Thyroid gland (tissue), 4 donors: Measurements from ENCODE around the gene FOXP1. TPM values are rescaled to one million over a fixed set of nuclear protein-coding genes. Genes with fewer than 3 reads are reported as not detected.

ENCODE experiments used
- DNase-seq, 2 donors: peaks; one replicate each; pipeline ENCODE4 v3.0.0-alpha.2; 2019
- H3K27ac ChIP-seq, 3 donors: fragments of 200-600 bp; sonication (generic); 1 replicate in 2 of 3; 2 replicates in 1 of 3; pipeline ENCODE4 v1.5.1; 2016 to 2019; ENCODE audit warnings: mild to moderate bottlenecking in 1 of 3, moderate library complexity in 1 of 3
- H3K27me3 ChIP-seq: fragments of 200-600 bp; sonication (generic); one replicate; pipeline ENCODE4 v1.5.1; 2019
- H3K36me3 ChIP-seq, 2 donors: fragments of 200-600 bp; sonication (generic); one replicate each; pipeline ENCODE4 v1.5.1; 2016 to 2019
- H3K4me1 ChIP-seq, 2 donors: fragments of 200-600 bp; sonication (generic); one replicate each; pipeline ENCODE4 v1.5.1; 2017 to 2019
- H3K4me3 ChIP-seq, 3 donors: fragments of 200-600 bp; sonication (generic); replicated peaks in 1 of 3; 1 replicate in 2 of 3; 2 replicates in 1 of 3; pipeline ENCODE4 v1.5.1; 2016; ENCODE audit warnings: mild to moderate bottlenecking in 1 of 3
- H3K9me3 ChIP-seq: fragments of 200-600 bp; sonication (generic); one replicate; pipeline ENCODE4 v1.5.1; 2017
- CTCF ChIP-seq, 6 experiments: fragments of 200-600 bp in 3 of 6; fragments of 450-650 bp in 3 of 6; sonication (generic) in 3 of 6; IDR thresholded peaks; one replicate each; pipeline ENCODE4 v1.5.1; 2016 to 2019; ENCODE audit warnings: antibody characterized with exemption in 6 of 6, mild to moderate bottlenecking in 2 of 6, inconsistent platforms in 1 of 6, moderate library complexity in 1 of 6
- POLR2A ChIP-seq, 2 donors: fragments of 450-650 bp; IDR thresholded peaks; one replicate each; pipeline ENCODE4 v1.6.1; 2017; ENCODE audit warnings: antibody characterized with exemption in 2 of 2, mild to moderate bottlenecking in 2 of 2, moderate library complexity in 1 of 2
- WGBS, 2 donors: methylation state at CpG; one replicate each; pipeline ENCODE4 v1.1.5; 2017; 5-methylcytosine and 5-hydroxymethylcytosine counted together
- intact Hi-C: fragments of 100-400 bp; cut with DNase I; formaldehyde crosslinking; loops from one replicate; pipeline ENCODE4 v1.15.1; 2023
- total RNA-seq, 4 donors: library from RNA; depleted of rRNA; stranded (reverse); fragments of >200 nt; gene quantifications; one replicate each; pipeline ENCODE4 v1.2.3, GENCODE V29; 2016

The FOXP1 gene
- total RNA-seq, 4 donors from 2014 or later, result 111 to 187 (median 141) TPM

- Histone ChIP-seq H3K27ac (peak overlapping the region in 1 of 3 donors; percentile 42), H3K9me3 (no peaks in the 10 kb centered on the region), H3K4me1 (peaks cover 10 to 24% of the 10 kb centered on the region in 2 donors), H3K4me3 (no peak overlapping the region), H3K36me3 (no peaks in the 10 kb centered on the region), H3K27me3 (no peaks in the 10 kb centered on the region)
- DNase-seq, result no peak
- TF ChIP-seq CTCF (IDR thresholded peaks at IDR 0.05), result no peak
- TF ChIP-seq POLR2A (IDR thresholded peaks at IDR 0.05), result no peak
- intact Hi-C loops, result no loop called here
- WGBS, 2 donors, result 73 to 77% methylated on average over 6 of the region's 6 CpGs
Observed at GRCh38 chr3:71227270-71227661, 356.3 kb downstream of the FOXP1 start.

GRCh38 chr3:71226565-71227269 lies 356.8 kb downstream of the FOXP1 start:
- H3K9me3 ChIP-seq, result no peaks in the 10 kb centered on the region
- H3K27me3 ChIP-seq, result no peaks in the 10 kb centered on the region
- no peaks in the 10 kb centered on the region for H3K36me3 ChIP-seq
- peaks cover 10 to 24% of the 10 kb centered on the region in 2 donors for H3K4me1 ChIP-seq
- no peak for TF ChIP-seq CTCF (IDR thresholded peaks at IDR 0.05)
- no peak for TF ChIP-seq POLR2A (IDR thresholded peaks at IDR 0.05)
- H3K4me3 ChIP-seq, result no peak overlapping the region
- intact Hi-C loops, result no loop called here
- peak in 1 of 2 donors; percentile 8 for DNase-seq
- WGBS, 2 donors, result 74 to 81% methylated on average over 21 of the region's 21 CpGs
- peak overlapping the region in 2 of 3 donors; percentile 49 to 66 for H3K27ac ChIP-seq

- no peak overlapping the region for H3K4me3 ChIP-seq
- H3K27me3 ChIP-seq, result no peaks in the 10 kb centered on the region
- no peaks in the 10 kb centered on the region for H3K9me3 ChIP-seq
- WGBS, 2 donors, result 51 to 64% methylated on average over 4 of the region's 4 CpGs
- DNase-seq, result peak; percentile 55 to 57
- no peak for TF ChIP-seq CTCF (IDR thresholded peaks at IDR 0.05)
- TF ChIP-seq POLR2A (IDR thresholded peaks at IDR 0.05), result no peak
- H3K36me3 ChIP-seq, result no peaks in the 10 kb centered on the region
- H3K4me1 ChIP-seq, result peaks cover 10 to 24% of the 10 kb centered on the region in 2 donors
- peak overlapping the region; percentile 11 to 66 (median 49) for H3K27ac ChIP-seq
- intact Hi-C loops, result no loop called here
Observed at GRCh38 chr3:71225951-71226564, 357.5 kb downstream of the FOXP1 start.

DNA sequence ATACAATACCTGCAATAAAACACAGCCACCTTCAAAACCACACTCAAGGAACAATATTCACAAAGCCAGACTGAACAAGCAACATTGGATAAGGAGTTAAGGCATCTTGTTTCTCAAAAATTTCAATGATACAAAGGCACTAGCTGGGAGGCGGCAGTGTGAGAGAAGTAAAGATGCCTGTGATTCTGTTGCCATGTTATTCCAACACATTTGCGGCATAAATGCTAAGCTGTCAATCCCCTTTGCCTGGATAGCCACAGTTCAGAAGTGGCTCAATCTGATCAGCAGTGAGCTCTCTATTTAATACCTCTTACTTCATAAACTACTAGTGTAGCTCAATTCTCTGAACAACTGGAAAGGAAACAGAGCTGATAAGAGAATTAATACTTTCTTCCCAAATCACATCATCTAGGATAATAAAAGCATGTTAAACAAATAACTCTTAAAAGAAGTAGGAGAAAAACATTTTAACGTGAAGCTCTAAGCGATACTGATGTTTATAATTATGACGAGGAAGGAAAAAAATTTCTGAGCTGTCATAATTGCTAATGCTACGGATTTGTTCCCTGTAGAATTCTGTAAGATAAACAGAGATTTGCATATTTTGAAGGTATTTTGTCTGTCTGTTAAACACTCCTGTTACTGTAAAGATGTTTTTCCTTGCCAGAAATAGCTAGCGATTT lies 358.4 kb downstream of the FOXP1 start:
- peaks cover 10 to 27% of the 10 kb centered on the region in 2 donors for H3K4me1 ChIP-seq
- H3K4me3 ChIP-seq, result no peak overlapping the region
- TF ChIP-seq POLR2A (IDR thresholded peaks at IDR 0.05), result no peak
- TF ChIP-seq CTCF (IDR thresholded peaks at IDR 0.05), result no peak
- 74 to 78% methylated on average over 7 of the region's 7 CpGs for WGBS, 2 donors
- no peaks in the 10 kb centered on the region for H3K27me3 ChIP-seq
- DNase-seq, result no peak
- H3K36me3 ChIP-seq, result no peaks in the 10 kb centered on the region
- intact Hi-C loops, result no loop called here
- H3K9me3 ChIP-seq, result no peaks in the 10 kb centered on the region
- peak overlapping the region in 2 of 3 donors; percentile 49 to 66 for H3K27ac ChIP-seq
